Renal cortical epithelial cell (primary cell): ENCODE measurements around the gene RBM38. TPM values are rescaled to one million over a fixed set of nuclear protein-coding genes. Genes with fewer than 3 reads are reported as not detected.
"Not testable (repeated sequence)": the region's sequence is repeated elsewhere in the genome, so short reads cannot be mapped to it uniquely, and the experiment has no call there.

Experiments used
- DNase-seq: peaks from one replicate; pipeline ENCODE4 v3.0.0-alpha.2; 2011; ENCODE audit warnings: low read depth
- total RNA-seq: library from RNA; depleted of rRNA; stranded (reverse); fragments of >200 nt; gene quantifications from 2 replicates; pipeline ENCODE4 v1.2.3, GENCODE V29; 2014

Gene RBM38
- 13.0 and 14.8 TPM in 2 replicates for total RNA-seq

DNA sequence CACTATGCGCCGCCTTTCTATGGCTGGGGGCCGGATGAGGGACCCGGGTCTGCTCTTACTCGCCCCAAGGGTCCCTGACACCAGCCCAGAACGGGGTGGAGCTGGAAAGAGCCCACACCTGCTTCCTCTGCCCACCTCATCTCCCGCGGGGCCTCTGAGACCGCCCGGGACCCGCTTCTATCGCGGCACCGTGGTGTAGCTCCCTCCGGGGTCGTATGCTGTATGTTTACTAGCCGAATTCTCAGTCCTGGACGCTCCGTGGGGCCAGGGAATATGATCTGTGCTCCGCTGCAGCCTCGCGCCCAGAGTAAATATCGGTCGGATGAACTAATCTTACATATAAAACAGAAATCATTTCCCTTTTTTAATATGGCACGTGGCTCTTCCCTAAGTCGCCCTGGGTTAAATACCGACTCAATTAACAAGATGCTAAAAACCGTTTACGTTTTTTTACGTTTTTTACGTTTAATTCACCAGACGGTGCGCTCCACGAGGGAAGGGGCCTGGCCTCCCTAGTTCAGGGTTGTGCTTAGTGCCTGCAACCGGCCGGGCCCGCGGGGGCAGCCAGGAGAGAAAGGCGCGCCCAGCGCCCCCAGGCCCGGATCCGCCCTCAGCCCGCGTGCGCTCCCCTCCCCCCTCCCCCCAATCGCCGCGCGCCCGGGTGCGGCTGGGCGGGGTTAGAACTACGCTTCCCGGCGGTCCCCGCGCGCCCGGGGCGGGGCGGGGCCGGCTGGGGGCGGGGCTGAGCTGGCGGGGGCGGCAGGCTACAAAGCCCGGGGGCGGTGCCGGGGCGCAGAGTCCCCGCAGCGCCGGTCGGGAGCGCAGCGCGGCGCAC is at the start of gene RBM38:
TSS of gene RBM38 (plus strand) at position 793 of the 835 bp plus-strand sequence. CDS start 186 bp downstream, outside the sequence.
- no peak for DNase-seq

- DNase-seq, result no peak
Observed at GRCh38 chr20:57341663-57342062, 49.5 kb upstream of the RBM38 start.

DNA sequence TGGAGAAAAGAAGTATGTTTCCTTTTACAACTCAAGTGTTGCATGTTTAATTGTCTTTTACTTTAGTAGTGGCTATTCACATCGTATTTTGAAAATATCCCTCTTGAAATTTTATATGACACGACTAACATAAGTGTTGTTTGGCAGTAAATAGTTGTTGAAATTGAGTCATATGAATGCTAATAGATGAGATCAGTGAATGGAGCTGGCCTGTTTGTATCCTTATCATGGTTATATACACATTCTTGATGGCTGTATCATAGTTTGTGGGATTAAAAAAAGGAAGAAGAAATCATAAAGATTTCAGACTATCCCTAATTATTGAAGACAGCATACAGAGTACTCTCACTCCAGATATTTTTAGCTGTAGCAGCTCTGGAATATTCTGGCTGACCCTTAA is 48.4 kb upstream of the RBM38 start:
- no peak for DNase-seq

- DNase-seq, result peak; percentile 69
Observed at GRCh38 chr20:57346477-57346876, 44.7 kb upstream of the RBM38 start.

DNA sequence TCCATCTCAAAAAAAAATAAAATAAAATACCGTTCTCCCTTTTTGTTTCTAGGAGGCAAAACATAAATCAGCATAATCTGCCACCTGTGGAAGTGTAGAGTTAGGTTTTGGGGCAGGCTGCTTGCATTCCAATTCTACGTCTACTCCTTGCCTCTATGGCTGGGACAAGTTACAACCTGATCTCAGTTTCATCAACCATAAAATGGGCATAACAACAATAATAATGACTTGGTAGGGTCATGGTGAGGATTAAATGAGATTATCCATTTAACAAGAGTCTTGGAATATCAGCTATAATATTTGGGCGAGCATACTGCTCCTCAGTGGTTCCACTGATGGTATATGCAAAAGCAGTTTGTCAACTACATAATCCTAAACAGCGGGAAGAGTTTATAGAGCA is 43.8 kb upstream of the RBM38 start:
- no peak for DNase-seq

DNA sequence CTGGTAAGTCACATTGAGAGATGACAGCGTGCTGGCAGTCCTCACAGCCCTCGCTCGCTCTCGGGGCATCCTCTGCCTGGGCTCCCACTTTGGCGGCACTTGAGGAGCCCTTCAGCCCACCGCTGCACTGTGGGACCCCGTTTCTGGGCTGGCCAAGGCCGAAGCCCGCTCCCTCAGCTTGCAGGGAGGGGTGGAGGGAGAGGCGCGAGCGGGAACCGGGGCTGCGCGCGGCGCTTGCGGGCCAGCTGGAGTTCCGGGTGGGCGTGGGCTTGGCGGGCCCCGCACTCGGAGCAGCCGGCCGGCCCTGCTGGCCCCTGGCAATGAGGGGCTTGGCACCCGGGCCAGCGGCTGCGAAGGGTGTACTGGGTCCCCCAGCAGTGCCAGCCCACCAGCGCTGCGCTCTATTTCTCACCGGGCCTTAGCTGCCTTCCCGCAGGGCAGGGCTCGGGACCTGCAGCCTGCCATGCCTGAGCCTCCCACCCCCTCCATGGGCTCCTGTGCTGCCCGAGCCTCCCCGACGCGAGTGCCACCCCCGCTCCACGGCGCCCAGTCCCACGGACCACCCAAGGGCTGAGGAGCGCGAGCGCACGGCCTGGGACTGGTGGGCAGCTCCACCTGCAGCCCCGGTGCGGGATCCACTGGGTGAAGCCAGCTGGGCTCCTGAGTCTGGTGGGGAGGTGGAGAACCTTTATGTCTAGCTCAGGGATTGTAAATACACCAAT is 42.8 kb upstream of the RBM38 start:
- not testable (repeated sequence) for DNase-seq

DNA sequence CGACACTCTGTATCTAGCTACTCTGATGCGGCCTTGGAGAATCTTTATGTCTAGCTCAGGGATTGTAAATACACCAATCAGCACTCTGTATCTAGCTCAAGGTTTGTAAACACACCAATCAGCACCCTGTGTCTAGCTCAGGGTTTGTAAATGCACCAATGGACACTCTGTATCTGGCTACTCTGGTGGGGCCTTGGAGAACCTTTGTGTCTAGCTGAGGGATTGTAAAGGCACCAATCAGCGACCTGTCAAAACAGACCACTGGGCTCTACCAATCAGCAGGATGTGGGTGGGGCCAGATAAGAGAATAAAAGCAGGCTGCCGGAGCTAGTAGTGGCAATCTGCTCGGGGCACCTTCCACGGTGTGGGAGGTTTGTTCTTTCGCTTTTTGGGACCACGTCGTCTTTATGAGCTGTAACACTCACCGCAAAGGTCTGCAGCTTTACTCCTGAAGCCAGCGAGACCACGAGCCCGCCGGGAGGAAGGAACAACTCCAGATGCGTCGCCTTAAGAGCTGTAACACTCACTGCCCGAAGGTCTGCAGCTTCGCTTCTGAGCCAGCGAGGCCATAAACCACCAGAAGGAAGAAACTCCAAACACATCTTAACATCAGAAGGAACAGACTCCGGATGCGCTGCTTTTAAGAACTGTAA is 42.1 kb upstream of the RBM38 start:
- not testable (repeated sequence) for DNase-seq

GRCh38 chr20:57350081-57350710 is 41.0 kb upstream of the RBM38 start:
- DNase-seq, result no peak

DNA sequence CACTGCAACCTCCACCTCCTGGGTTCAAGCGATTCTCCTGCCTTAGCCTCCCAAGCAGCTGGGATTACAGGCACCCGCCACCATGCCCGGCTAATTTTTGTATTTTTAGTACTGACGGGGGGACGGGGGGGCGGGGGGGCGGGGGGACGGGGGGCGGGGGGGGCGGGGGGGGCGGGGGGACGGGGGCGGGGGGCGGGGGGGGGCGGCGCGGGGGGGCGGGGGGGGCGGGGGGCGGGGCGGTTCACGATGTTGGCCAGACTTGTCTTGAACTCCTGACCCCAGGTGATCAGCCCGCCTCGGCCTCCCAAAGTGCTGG is 40.5 kb upstream of the RBM38 start:
- DNase-seq, result not testable (repeated sequence)

- peak; percentile 91 for DNase-seq
Observed at GRCh38 chr20:57351042-57351783, 40.0 kb upstream of the RBM38 start, which contains the start of gene RAE1. RAE1 (plus strand) TSS chr20:57351255; CDS start chr20:57354039, 2,784 bp downstream.

DNA sequence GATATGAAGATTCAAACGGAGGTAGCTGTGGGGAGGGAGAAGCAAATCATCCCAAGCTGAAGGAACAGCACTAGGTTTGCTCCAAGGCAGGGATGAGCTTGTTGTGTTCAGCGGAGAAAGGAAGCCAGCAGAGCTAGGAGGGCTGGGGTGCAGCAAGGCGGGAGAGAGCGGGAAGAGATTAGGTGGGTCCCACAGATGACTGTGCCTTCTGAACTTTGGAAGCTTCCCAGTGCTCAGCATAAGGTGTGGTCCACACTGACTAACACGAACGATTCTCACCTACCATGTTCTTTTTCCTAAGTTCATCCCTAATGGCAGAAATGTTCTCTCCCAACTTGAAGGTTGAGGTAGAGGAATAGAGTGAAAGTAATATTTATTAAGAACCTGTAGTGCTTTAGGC is 38.9 kb upstream of the RBM38 start:
- no peak for DNase-seq

DNA sequence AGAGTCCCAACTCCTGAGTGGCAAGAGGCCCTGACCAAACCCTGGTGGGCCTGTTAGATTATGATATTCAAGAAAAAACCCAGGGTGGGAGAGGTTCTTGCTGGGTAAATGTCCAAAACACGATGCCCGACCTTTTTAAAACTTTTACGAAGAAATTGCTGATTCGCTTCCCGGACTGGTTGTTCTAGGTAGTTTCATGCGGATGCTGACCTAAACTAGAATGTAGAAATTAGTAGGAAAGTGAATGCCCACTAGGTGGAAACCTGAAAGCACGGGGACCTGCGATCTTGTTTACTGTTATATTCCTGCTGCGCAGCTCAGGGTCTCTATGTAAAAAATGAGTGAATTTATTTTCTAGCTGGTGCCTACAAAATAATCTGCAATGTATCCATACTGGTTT is 37.8 kb upstream of the RBM38 start:
- DNase-seq, result no peak

DNA sequence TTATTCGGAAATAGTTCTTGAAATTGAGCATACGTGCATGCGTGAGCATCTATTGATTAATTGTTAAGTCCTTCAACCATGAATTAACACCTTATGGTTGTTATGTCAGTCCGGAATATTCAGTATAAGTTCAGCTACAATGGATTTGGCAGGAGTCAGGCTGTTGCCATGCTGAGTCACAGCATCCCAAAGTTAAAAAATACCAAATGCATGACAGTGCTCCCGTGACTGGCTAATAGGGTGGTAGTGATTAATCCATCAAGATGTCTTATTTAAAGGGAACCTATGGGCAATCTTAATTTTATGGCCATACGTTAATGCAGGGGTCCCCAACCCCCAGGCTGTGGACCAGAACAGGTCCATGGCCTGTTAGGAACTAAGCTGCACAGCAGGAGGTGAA is 29.7 kb upstream of the RBM38 start:
- DNase-seq, result peak; percentile 65

DNA sequence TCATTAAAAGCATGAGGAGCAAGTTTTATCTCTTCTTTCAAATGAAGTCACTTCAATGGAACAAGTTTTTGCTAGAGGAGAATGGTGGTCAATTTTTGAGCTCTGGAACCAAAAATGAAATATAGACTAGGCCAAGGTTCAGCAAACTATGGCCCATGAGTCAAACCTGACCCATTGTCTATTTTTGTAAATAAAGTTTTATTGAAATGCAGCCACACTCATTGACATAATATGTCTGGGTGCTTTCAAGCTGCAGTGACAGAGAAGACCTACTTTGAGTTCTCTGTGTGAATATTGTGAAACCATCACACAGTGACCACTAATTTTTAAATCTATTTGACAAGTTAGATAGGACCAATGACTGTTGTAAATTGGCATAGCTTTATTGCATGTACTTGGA is 26.7 kb upstream of the RBM38 start:
- no peak for DNase-seq

- no peak for DNase-seq
Observed at GRCh38 chr20:57369596-57369995, 21.6 kb upstream of the RBM38 start.

DNA sequence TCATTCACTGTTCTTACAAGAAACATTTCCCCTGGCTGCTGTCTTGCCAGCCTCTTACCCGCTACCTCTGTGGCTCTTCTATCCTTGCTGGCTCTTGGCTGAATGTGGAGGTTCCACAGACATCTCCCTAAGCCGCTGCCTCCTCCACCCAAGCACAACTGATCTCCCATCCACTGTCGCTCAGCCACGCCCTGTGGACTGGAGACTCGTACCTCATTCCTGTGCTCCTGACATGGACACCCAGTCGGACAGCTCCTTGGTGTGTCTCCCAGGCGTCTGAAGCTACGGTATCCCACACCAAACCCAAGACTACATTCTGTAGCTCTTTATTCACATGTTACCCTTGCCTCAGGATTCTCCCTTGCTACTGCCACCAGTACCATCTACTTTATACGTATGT is 20.9 kb upstream of the RBM38 start:
- no peak for DNase-seq

- no peak for DNase-seq
Observed at GRCh38 chr20:57371363-57371762, 19.8 kb upstream of the RBM38 start.

GRCh38 chr20:57372157-57372556 is 19.0 kb upstream of the RBM38 start:
- no peak for DNase-seq

DNA sequence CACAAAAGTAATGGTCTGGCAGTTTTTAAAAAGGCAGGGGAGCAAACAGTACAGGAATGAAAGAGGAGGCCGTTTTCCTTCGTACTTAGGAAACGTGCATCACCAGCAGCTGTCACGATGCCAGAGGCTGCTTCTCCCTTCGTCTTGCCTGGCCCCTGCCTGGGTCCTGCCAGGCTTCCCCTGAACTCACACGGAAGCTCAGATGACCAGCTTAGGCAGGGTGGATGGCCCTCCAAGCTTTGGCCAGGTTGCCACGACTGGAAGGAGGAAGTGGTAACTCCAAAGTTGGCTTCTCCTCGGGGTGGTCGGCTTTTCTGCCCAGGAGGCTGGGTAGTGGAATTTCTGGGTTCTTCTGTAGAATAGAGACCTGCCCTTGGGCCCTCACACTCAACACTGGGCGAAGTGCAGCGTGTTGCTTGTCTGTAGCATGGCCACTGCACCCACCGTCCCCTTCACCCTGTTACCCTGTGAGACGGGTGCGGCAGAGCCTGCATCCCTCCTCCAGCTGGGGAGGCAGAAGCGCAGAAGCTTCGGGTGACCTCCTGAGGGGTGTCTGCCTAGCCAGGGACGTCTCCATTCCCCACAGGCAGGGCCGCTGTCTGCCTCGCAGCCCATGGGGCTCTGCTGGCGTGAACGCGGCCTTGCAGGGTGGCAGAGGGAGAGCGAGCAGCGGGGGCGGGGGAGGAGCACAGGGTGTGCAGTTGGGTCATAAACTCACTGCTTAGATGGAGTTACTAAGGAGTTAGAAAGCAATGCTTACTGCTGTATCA is 18.4 kb upstream of the RBM38 start:
- DNase-seq, result no peak

GRCh38 chr20:57374343-57374930 is 16.8 kb upstream of the RBM38 start:
- DNase-seq, result no peak
